ENCODE data around the gene AGMAT.
A peak's percentile ranks its signal among the peaks of the same experiment; 100 is the strongest.

AGMAT gene

DNA sequence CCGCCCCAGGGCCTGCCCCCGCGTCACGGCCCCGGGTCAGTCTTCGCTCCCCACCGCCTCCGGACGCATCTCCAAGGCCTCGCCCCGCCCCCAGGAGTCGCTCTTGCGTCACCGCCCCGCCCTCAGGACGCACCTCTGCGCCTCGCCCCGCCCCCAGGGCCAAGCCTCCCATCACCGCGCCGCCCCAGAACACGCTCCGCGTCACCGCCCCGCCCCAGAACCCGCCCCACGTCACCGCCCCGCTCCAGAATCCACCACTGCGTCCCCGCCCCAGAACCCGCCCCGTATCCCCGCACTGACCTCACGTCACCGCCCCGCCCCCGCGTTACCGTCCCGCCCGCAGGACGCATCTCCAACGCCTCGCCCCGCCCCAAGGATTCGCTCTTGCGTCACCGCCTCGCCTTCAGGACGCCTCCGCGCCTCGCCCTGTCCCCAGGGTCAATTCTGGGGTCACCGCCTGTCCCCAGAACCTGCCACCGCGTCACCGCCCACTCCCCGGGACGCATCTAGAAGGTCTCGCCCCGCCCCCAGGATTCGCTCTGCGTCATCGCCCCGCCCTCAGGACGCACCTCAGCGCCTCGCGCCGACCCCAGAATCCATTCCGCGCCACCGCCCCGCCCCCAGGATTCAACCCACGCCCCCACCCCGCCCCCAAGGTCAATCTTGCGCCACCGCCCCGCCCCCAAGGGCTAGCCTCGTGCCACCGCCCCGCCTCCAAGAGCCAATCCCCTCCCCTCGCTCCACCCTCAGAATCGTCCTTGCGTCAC, 60.4 kb downstream of the AGMAT start:
- peak; percentile 99 for DNase-seq (ENCODE audit: low read depth, low spot score)

DNA sequence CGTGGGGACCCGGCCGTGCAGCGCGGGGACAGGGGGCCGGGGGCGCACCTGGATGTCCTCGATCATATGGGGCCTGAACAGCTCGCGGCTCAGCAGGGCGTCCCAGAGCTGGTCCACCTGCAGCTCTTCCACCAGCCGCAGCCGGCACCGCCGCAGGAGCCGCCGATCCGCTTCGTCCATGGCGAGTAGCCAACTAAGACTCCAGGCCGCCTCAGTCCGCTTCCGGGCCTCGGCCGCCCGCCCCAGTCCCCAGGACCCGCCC, 60.9 kb downstream of the AGMAT start, which contains the start of gene CASP9:
Gene CASP9 (minus strand): TSS at position 195 of the 262 bp plus-strand sequence. CDS start 15 bp downstream, at position 180.
- DNase-seq (ENCODE audit: low read depth, low spot score), result no peak

DNA sequence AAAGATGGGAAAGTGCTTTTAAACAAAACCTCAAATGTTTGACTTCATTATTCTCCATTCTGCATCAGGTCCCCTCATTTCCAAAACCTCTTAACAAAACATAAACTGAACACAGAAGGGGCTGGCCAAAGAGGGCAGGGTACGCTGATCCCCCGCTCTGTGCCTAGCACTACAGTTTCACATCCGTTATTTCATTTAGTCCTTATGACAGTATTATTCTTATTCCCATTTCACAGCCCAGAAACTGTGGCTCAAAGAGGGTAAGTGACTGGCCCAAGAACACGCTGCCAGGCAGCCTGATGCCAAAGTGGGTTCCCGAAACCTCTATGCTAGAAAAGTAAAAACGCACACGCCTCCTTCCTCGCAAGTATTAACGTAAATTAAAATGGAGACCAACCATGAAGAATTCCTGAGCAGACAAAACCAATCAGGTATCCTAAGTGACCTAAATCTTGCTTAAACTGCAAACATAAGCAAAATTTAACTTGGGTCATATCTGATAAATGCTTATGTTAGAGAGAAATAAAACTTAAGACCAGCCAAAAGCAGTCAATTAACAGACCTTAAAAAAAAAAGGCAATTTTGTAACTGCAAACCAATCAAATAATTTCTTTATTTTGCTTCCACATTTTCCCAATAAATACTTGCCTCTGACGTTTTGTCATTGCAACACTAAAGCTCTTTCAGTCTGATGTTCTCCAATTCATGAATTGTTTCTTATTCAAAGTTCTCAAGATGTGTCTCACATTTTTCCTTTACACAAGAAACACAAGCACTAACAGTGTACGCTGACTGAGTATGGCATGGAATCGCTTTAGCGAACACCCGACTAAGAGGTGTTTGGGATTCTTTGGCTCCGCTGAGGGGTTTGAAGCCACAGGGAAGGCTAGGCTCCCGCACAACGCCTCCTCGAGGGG, 61.5 kb downstream of the AGMAT start:
- DNase-seq (ENCODE audit: low read depth, low spot score), result no peak

DNA sequence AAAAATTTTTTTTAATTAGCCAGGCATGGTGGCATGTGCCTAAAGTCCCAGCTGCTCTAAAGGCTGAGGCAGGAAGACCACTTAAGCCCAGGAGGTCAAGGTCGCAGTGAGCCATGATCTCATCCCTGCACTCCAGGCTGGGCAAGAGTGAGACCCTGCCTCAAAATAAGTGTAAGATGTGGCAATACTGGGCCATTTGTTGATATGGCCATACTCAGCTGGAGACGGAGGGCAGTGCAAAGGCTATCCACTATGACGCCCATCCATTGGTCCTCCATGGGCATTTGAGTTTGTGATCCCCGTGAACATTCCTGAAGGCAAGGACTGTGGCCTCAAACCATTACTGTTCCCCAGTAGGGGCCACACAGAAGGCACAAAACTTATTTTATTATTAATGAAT, 62.3 kb downstream of the AGMAT start:
- DNase-seq (ENCODE audit: low read depth, low spot score), result no peak
